ENCODE measurements around the gene MED13L. TPM values are rescaled to one million over a fixed set of nuclear protein-coding genes. Genes with fewer than 3 reads are reported as not detected.

MED13L gene
- total RNA-seq, 3 donors from 2014 or later = 248 to 387 (median 279) TPM

DNA sequence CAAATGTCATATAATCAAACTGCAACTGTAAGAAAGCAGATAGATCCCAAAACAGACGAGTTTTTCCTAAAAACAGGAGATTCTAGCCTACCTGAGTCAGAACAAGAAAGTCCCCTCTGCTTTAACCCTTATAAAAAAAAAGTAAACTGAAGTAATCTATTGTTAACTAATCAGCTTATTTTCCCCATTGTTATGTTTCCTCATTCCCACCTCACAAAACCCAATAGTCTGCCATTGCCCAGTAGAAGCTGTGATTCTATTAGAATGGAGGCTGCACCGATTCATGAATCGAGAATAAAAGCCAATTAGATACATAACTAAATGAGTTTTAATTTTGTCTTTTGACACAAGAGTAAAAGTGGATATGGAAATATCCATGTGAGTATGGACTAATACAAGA, 115.4 kb downstream of the MED13L start:
- DNase-seq (ENCODE audit: low spot score in 2 of 2) = no peak
- intact Hi-C loops (cut with DNase I; ENCODE audit: low total_unique reads) = no loop called here
- H3K27me3 ChIP-seq = no peaks in the 10 kb centered on the region
- no peak overlapping the region for H3K27ac ChIP-seq
- H3K36me3 ChIP-seq = no peaks in the 10 kb centered on the region
- peaks cover 0 to 10% of the 10 kb centered on the region in 2 donors for H3K4me1 ChIP-seq
- TF ChIP-seq POLR2AphosphoS5 (IDR thresholded peaks at IDR 0.05) (no peak), POLR2A (IDR thresholded peaks at IDR 0.05) (no peak)
- TF ChIP-seq, protein P1, sequence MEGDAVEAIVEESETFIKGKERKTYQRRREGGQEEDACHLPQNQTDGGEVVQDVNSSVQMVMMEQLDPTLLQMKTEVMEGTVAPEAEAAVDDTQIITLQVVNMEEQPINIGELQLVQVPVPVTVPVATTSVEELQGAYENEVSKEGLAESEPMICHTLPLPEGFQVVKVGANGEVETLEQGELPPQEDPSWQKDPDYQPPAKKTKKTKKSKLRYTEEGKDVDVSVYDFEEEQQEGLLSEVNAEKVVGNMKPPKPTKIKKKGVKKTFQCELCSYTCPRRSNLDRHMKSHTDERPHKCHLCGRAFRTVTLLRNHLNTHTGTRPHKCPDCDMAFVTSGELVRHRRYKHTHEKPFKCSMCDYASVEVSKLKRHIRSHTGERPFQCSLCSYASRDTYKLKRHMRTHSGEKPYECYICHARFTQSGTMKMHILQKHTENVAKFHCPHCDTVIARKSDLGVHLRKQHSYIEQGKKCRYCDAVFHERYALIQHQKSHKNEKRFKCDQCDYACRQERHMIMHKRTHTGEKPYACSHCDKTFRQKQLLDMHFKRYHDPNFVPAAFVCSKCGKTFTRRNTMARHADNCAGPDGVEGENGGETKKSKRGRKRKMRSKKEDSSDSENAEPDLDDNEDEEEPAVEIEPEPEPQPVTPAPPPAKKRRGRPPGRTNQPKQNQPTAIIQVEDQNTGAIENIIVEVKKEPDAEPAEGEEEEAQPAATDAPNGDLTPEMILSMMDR (IDR thresholded peaks at IDR 0.05) = no peak
- H3K9me3 ChIP-seq = no peaks in the 10 kb centered on the region
- H3K4me3 ChIP-seq = no peak overlapping the region

DNA sequence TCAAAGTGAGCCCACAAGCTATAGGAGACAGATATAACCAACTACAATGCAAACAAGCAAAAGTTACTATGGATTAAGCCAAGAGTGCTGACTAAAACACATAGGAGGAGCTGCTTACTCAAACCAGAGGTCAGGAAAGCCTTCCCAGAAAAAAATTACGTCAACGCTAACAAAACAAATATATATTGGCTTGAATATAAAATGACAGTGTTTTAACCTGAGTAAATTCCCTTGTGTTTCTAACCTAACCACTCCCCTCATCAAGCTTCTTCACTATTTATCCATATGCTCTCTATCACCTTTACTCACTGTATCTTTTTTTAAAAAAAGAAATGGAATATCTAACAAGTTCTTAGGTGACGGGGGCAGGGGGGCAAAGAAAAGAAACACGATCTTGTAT, 115.9 kb downstream of the MED13L start:
- no peak for DNase-seq (ENCODE audit: low spot score in 2 of 2)
- H3K9me3 ChIP-seq = no peaks in the 10 kb centered on the region
- TF ChIP-seq, protein P1 (IDR thresholded peaks at IDR 0.05) = no peak
- no peak for TF ChIP-seq POLR2AphosphoS5 (IDR thresholded peaks at IDR 0.05)
- no peak for TF ChIP-seq POLR2A (IDR thresholded peaks at IDR 0.05)
- no peak overlapping the region for H3K4me3 ChIP-seq
- peaks cover 0 to 10% of the 10 kb centered on the region in 2 donors for H3K4me1 ChIP-seq
- no peak overlapping the region for H3K27ac ChIP-seq
- intact Hi-C loops (cut with DNase I; ENCODE audit: low total_unique reads) = no loop called here
- no peaks in the 10 kb centered on the region for H3K27me3 ChIP-seq
- no peaks in the 10 kb centered on the region for H3K36me3 ChIP-seq

DNA sequence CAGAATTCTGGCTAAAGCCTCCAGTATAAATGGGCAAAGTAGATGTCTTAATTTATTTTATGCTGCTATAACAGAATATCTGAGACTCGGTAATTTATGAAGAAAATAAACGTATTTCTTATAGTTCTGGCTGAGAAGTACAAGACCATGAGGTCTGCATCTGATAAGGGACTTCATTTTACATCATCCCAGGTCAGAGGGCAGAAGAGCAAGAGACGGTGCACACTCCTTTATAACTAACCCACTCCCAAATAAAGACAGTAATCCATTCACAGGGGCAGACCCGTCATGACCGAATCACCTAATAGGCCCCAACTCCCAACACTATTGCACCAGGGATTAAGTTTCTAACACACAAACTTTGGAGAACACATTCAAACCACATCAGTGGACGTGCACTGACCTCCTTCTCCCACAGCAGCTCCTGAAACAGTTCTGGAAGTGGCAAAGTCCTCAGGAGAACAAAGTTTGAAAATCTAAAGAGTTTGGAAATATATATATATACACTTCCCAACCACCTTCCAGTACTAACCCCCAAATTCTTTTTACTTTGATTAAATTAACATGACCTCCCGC, 116.5 kb downstream of the MED13L start:
- peaks cover 0 to 10% of the 10 kb centered on the region in 2 donors for H3K4me1 ChIP-seq
- TF ChIP-seq, protein P1 (IDR thresholded peaks at IDR 0.05) = no peak
- TF ChIP-seq POLR2AphosphoS5 (IDR thresholded peaks at IDR 0.05) = no peak
- TF ChIP-seq POLR2A (IDR thresholded peaks at IDR 0.05) = no peak
- H3K27ac ChIP-seq = no peak overlapping the region
- no peaks in the 10 kb centered on the region for H3K36me3 ChIP-seq
- no peaks in the 10 kb centered on the region for H3K9me3 ChIP-seq
- no peak for DNase-seq (ENCODE audit: low spot score in 2 of 2)
- no peak overlapping the region for H3K4me3 ChIP-seq
- H3K27me3 ChIP-seq = no peaks in the 10 kb centered on the region
- intact Hi-C loops (cut with DNase I; ENCODE audit: low total_unique reads) = no loop called here

DNA sequence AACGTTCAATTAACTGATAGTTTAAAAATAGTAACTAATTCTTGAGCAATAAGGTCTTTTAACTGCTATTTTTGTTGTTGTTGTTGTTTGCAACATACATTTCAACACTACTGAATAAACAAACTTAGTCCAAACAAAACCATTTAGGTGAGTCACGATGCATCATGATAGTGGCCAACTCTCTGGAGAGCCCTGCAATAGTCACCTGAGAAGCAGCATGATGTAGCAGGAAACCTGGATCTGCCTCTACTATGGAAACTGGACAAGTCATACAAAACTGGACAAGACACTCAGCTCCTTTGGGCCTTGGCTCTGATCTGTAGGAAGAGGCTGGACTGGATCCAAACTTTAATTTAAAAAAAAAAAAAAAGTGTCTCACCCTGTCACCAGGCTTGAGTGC, 117.3 kb downstream of the MED13L start:
- no peaks in the 10 kb centered on the region for H3K9me3 ChIP-seq

DNA sequence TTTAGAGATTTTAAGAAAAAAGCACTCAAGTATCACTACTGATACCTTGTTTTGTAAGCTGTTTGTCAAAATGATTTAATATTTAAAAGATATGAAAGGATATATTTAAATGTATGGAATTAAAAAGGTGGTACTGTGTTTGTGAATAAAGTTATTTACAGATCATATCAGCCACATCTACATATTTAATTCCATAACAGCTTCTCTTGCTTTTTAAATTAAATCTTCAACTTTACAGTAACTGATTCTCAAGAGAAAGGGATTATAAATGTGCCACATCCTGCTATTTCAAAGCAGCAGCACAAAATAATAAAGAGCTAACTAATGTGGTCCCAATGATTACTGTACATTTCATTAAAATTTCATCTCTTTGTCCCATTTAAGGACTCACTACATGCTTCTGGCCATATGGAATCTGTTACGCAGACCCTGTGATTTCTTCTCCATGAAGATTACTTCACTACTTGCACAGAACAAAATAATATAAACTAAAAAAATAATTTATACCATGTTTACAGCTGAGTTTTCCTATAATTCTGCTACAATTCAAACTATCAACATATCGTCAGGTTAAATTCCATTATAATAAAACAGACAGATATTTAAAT, 117.8 kb downstream of the MED13L start:
- no peaks in the 10 kb centered on the region for H3K27me3 ChIP-seq
- TF ChIP-seq, protein P1 (IDR thresholded peaks at IDR 0.05) = no peak
- no peak for TF ChIP-seq POLR2AphosphoS5 (IDR thresholded peaks at IDR 0.05)
- TF ChIP-seq POLR2A (IDR thresholded peaks at IDR 0.05) = no peak
- H3K4me3 ChIP-seq = no peak overlapping the region
- DNase-seq (ENCODE audit: low spot score in 2 of 2) = no peak
- no peaks in the 10 kb centered on the region for H3K36me3 ChIP-seq
- intact Hi-C loops (cut with DNase I; ENCODE audit: low total_unique reads) = loop anchor here (10.0 kb wide), 1 partner anchor 1585 kb away; no protein-coding TSS in a partner anchor
- no peak overlapping the region for H3K27ac ChIP-seq
- peaks cover 0 to 2% of the 10 kb centered on the region in 2 donors for H3K4me1 ChIP-seq
- H3K9me3 ChIP-seq = no peaks in the 10 kb centered on the region

More for the DNA sequence above, 117.3 kb downstream of the MED13L start:
- intact Hi-C loops (cut with DNase I; ENCODE audit: low total_unique reads) = no loop called here
- no peaks in the 10 kb centered on the region for H3K27me3 ChIP-seq
- no peak overlapping the region for H3K27ac ChIP-seq
- no peak for DNase-seq (ENCODE audit: low spot score in 2 of 2)
- TF ChIP-seq, protein P1 (IDR thresholded peaks at IDR 0.05) = no peak
- TF ChIP-seq POLR2AphosphoS5 (IDR thresholded peaks at IDR 0.05) (no peak), POLR2A (IDR thresholded peaks at IDR 0.05) (no peak)
- peaks cover 0 to 6% of the 10 kb centered on the region in 2 donors for H3K4me1 ChIP-seq
- H3K36me3 ChIP-seq = no peaks in the 10 kb centered on the region
- H3K4me3 ChIP-seq = no peak overlapping the region

Data from breast epithelium (tissue), 4 donors.